GM13977 (cell line): Measurements from ENCODE around the gene PTPRG.

Source experiments
- DNase-seq: peaks from one replicate; pipeline ENCODE4 v3.0.0; 2012; ENCODE audit warnings: low spot score
- CTCF ChIP-seq: IDR thresholded peaks from 2 replicates; pipeline ENCODE4 v1.5.1; 2012; ENCODE audit warnings: mild to moderate bottlenecking, control low read depth; ENCODE audit not compliant: insufficient read depth; ENCODE audit errors: extremely low read depth, missing control alignments
- in situ Hi-C: fragments of 300-500 bp; cut with MboI; formaldehyde crosslinking; loops from one replicate; pipeline ENCODE4 v1.12.0; 2022; ENCODE audit warnings: low sequenced_read_pairs, low pct_unique_long_range_greater_than_20kb, mixed read lengths, inconsistent platforms; ENCODE audit not compliant: unreplicated experiment

The PTPRG gene

GRCh38 chr3:61794341-61794740, 233.0 kb downstream of the PTPRG start:
- in situ Hi-C loops, result no loop called here
- TF ChIP-seq CTCF, result no peak
- no peak for DNase-seq

DNA sequence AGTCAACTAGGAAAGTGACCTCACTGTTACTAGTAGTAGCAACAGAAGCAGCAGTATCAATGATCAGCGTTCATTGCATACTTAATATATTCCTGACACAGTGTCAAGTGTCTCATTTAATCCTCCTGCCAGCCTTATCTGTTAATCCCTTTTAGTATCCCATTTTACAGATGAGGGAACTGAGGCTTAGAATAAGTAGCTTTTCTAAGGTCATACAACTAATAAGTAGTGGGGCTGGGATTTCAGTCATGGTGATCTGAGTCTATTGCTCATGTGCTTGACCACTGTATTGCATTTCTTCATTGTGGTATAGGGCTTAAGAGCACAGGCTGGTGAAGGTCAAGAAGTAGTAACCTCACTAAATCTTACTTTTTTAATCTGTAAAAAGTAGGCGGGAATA, 233.6 kb downstream of the PTPRG start:
- in situ Hi-C loops, result no loop called here
- no peak for DNase-seq
- TF ChIP-seq CTCF, result no peak

- no peak for DNase-seq
- in situ Hi-C loops, result no loop called here
- TF ChIP-seq CTCF, result no peak
Observed at GRCh38 chr3:61796088-61796680, 234.8 kb downstream of the PTPRG start.

- TF ChIP-seq CTCF, result no peak
- in situ Hi-C loops, result no loop called here
- no peak for DNase-seq
Observed at GRCh38 chr3:61796911-61797310, 235.5 kb downstream of the PTPRG start.

DNA sequence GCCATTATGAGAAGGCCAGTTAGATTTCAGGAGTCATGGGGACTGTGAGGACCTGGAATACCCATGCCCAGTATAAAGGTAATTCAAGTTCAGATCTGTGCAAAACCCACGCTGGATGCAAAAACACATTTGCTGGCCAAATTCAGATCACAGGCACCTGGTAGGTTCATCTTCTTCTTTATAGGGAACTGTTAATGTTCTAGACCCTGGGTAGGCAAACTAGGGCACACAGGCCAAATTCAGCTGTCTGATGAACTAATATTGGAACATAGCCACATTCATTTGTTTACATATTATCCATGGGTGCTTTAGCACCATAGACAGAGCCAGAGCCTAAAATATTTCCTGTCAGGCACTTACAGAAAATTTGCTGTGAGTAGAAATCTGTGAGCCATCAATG, 241.4 kb downstream of the PTPRG start:
- TF ChIP-seq CTCF, result no peak
- in situ Hi-C loops, result no loop called here
- DNase-seq, result no peak

DNA sequence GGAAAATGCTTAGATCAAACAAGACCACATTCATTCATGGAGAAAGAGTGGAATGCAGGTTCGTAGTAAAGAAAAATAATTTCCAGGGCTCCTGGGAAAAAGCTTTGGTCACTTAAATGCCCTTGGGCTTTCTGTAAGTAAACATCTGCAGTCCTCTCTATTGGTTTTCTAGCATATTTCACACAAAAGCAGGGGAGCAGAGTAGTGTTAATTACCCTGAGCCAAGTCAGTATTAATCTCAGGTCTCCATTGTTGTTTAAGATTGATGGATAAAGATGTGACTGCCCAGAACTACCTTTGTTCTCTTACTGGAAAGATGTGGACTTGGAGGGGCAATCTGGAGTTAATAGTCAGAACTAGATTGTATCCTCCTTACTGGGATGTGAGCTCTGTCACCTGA, 242.6 kb downstream of the PTPRG start:
- no peak for TF ChIP-seq CTCF
- DNase-seq, result no peak
- in situ Hi-C loops, result no loop called here

GRCh38 chr3:61804782-61805181, 243.4 kb downstream of the PTPRG start:
- in situ Hi-C loops, result no loop called here
- DNase-seq, result no peak
- TF ChIP-seq CTCF, result no peak
